Stimulated activated CD4-positive, alpha-beta T cell treated with anti-CD3 and anti-CD28 coated beads, TNF-alpha, amount 100 ng/mL, for 4 hours (primary cell): ENCODE data around the gene CER1.
A peak's percentile ranks its signal among the peaks of the same experiment; 100 is the strongest.
"Not testable (repeated sequence)": the region's sequence is repeated elsewhere in the genome, so short reads cannot be mapped to it uniquely, and the experiment has no call there.

Experiments used
- DNase-seq, 3 experiments: peaks; one replicate each; pipeline ENCODE4 v3.0.0-alpha.2; 2020; ENCODE audit warnings: low read depth in 3 of 3

The CER1 gene

GRCh38 chr9:14715102-14715501 lies 7.4 kb downstream of the CER1 start:
- no peak for DNase-seq

GRCh38 chr9:14713187-14713767 lies 9.3 kb downstream of the CER1 start:
- no peak for DNase-seq

- DNase-seq: no peak
Observed at GRCh38 chr9:14710804-14711203, 11.7 kb downstream of the CER1 start.

- no peak for DNase-seq
Observed at GRCh38 chr9:14706530-14707140, 15.9 kb downstream of the CER1 start.

- no peak for DNase-seq
Observed at GRCh38 chr9:14705079-14705478, 17.5 kb downstream of the CER1 start.

- DNase-seq: no peak
Observed at GRCh38 chr9:14704281-14704680, 18.3 kb downstream of the CER1 start.

GRCh38 chr9:14702200-14702720 lies 20.3 kb downstream of the CER1 start:
- DNase-seq: no peak

GRCh38 chr9:14693251-14693861 lies 29.2 kb downstream of the CER1 start, which contains the start of gene ZDHHC21:
TSS of gene ZDHHC21 (minus strand) at chr9:14693432. CDS start at chr9:14674340, 19,092 bp downstream.
- peak in 1 of 3 experiments; percentile 47 for DNase-seq

- peak in 2 of 3 experiments; percentile 31 to 42 for DNase-seq
Observed at GRCh38 chr9:14692470-14693250, 29.9 kb downstream of the CER1 start.

GRCh38 chr9:14690948-14691730 lies 31.4 kb downstream of the CER1 start:
- DNase-seq: no peak

GRCh38 chr9:14687042-14687719 lies 35.4 kb downstream of the CER1 start:
- DNase-seq: no peak

GRCh38 chr9:14686168-14686567 lies 36.4 kb downstream of the CER1 start:
- DNase-seq: no peak

GRCh38 chr9:14682616-14683015 lies 39.9 kb downstream of the CER1 start:
- DNase-seq: not testable (repeated sequence)

- no peak for DNase-seq
Observed at GRCh38 chr9:14678776-14679175, 43.8 kb downstream of the CER1 start.

GRCh38 chr9:14677872-14678271 lies 44.7 kb downstream of the CER1 start:
- DNase-seq: no peak

GRCh38 chr9:14677396-14677795 lies 45.1 kb downstream of the CER1 start:
- DNase-seq: no peak

GRCh38 chr9:14674630-14675029 lies 47.9 kb downstream of the CER1 start:
- no peak for DNase-seq

- DNase-seq: no peak
Observed at GRCh38 chr9:14671377-14671776, 51.2 kb downstream of the CER1 start.

- DNase-seq: no peak
Observed at GRCh38 chr9:14670718-14671117, 51.8 kb downstream of the CER1 start.
